ENCODE results near the gene ST8SIA6. TPM values are rescaled to one million over a fixed set of nuclear protein-coding genes. Genes with fewer than 3 reads are reported as not detected.

Gene ST8SIA6
- total and polyA plus RNA-seq, 2 of the 8 experiments (the other 6 are each of a cell fraction or from before 2014, with no cell fraction given): 0.70 to 1.1 TPM

DNA sequence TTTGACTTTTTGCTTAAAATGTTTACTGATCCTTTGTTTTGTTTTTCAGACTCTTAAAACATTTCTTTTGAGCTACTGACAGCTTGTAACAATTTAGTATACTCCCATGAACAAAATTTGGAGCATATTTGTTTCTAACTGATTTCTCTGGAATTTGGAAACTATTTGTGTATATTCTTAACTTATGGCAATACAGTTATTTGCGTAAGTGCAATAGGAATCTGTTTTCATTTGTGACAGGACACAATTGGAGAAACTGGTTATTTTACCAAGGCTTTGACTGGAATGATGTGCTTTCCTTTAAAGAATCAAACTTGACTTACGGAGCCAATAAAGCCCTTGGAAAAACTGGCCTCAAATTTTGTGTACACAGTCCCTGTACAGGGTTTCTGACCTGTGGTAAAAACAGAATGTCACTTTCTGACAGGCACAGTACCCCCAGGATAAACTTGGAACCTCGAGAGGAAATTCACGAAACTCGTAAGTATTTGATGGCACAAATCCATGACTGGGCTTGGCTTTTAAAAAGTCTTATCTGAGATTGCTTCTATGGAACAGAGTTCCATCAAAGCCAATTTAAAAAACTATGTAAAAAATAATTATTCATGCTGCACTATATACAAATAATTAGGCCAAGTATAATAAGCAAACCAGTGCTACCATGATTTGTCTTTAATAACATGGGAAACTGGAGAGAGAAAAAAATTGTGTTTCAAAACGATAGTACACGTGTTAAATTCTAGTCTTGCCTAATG, 70.4 kb downstream of the ST8SIA6 start:
- H4K91ac ChIP-seq (replicated peaks; ENCODE audit: insufficient read length, low read length): no peak overlapping the region
- FAIRE-seq: no peak
- no peak overlapping the region for H3K18ac ChIP-seq (ENCODE audit: extremely low read depth, low read length)
- no peak overlapping the region for H2BK20ac ChIP-seq (ENCODE audit: low read length)
- H3K56ac ChIP-seq (replicated peaks; ENCODE audit: insufficient read length, low read depth, low read length): no peak overlapping the region
- peaks cover 0 to 11% (median 2%) of the 10 kb centered on the region in 4 experiments; a peak in 4 of 7 replicates for H3K4me1 ChIP-seq (replicated peaks in 1 of 4; ENCODE audit: control insufficient read depth in 3 of 4, insufficient read depth in 4 of 4, low read length in 3 of 4)
- H3K9ac ChIP-seq (replicated peaks in 1 of 4; ENCODE audit: extremely low read depth in 1 of 4, low read depth in 3 of 4, low read length in 3 of 4): no peak overlapping the region
- ChIA-PET POLR2A (ENCODE audit: partially characterized antibody) (interaction anchor here (0.7 kb wide), 1 partner anchor 14 kb away, joined by 3 read pairs; no protein-coding TSS in a partner anchor), CTCF (ENCODE audit: partially characterized antibody) (interaction anchor here (0.6 to 7.1 kb wide), 3 partner anchors 8 to 163 kb away, joined by 3 to 71 read pairs (median 4); no protein-coding TSS in a partner anchor)
- H2AK5ac ChIP-seq (ENCODE audit: low read depth, low read length): no peak overlapping the region
- WGBS, 2 experiments (ENCODE audit: extremely low coverage in 1 of 2, insufficient coverage in 1 of 2, insufficient read length in 1 of 2, insufficient replicate concordance in 2 of 2, low coverage in 1 of 2, low lambda C conversion rate in 2 of 2, missing lambda C conversion rate in 1 of 2): 92% methylated on average over 7 of the region's 7 CpGs; no CpG with 5 or more reads in 1 of the 2 experiments
- H3K14ac ChIP-seq (ENCODE audit: insufficient read length): no peak overlapping the region
- H3K27me3 ChIP-seq (replicated peaks in 1 of 4; ENCODE audit: control insufficient read depth in 3 of 4, extremely low read depth in 1 of 4, insufficient read depth in 3 of 4, low read length in 3 of 4): no peaks in the 10 kb centered on the region
- H3K79me1 ChIP-seq (ENCODE audit: low read depth, low read length): no peaks in the 10 kb centered on the region
- no peak overlapping the region for H3K23ac ChIP-seq (ENCODE audit: insufficient read length)
- H3K4me2 ChIP-seq (ENCODE audit: insufficient read depth in 1 of 2, low read depth in 2 of 2, low read length in 2 of 2): no peak overlapping the region
- no peak overlapping the region for H4K8ac ChIP-seq (ENCODE audit: extremely low read depth, insufficient read depth, low read length)
- no peaks in the 10 kb centered on the region for H3K9me3 ChIP-seq (ENCODE audit: insufficient read depth in 2 of 2, low read depth in 1 of 2, low read length in 1 of 2)
- H3K4me3 ChIP-seq (ENCODE audit: extremely low read depth in 1 of 4, insufficient read depth in 2 of 4, low read depth in 3 of 4, low read length in 4 of 4): no peak overlapping the region
- H3K79me2 ChIP-seq (ENCODE audit: control insufficient read depth in 1 of 2, insufficient read depth in 2 of 2, low read length in 2 of 2): no peaks in the 10 kb centered on the region
- DNase-seq (ENCODE audit: low read depth in 1 of 2, low spot score in 2 of 2): no peak
- H2AFZ ChIP-seq (ENCODE audit: low read length): no peak overlapping the region
- no peaks in the 10 kb centered on the region for H3K36me3 ChIP-seq (ENCODE audit: control insufficient read depth in 2 of 4, insufficient read depth in 4 of 4, low read length in 3 of 4)
- TF ChIP-seq SRF (IDR thresholded peaks at IDR 0.05; ENCODE audit: low read depth, low read length): no peak
- TF ChIP-seq GTF2F1 (IDR thresholded peaks at IDR 0.05; ENCODE audit: borderline replicate concordance, low read depth, low read length): no peak
- no peak overlapping the region for H3K27ac ChIP-seq (ENCODE audit: low read depth, low read length)
- no peak overlapping the region for H2BK120ac ChIP-seq (replicated peaks; ENCODE audit: low read depth, low read length)
- H2BK15ac ChIP-seq (ENCODE audit: low read length): no peak overlapping the region
- H4K5ac ChIP-seq (ENCODE audit: insufficient read length, low read depth, low read length): no peak overlapping the region
- no peak overlapping the region for H2BK5ac ChIP-seq (ENCODE audit: low read depth, low read length)
- peaks cover 3% of the 10 kb centered on the region for H3K23me2 ChIP-seq (ENCODE audit: low read depth, low read length)
- H4K20me1 ChIP-seq (replicated peaks in 1 of 2; ENCODE audit: control insufficient read depth in 1 of 2, insufficient read depth in 2 of 2, low read length in 2 of 2): no peaks in the 10 kb centered on the region
- H2BK12ac ChIP-seq (ENCODE audit: low read depth, low read length): no peak overlapping the region
- H3K4ac ChIP-seq (replicated peaks; ENCODE audit: insufficient read length, low read depth, low read length): no peak overlapping the region

Data from H1 (cell line).